ENCODE measurements around the gene PDE1A. TPM values are rescaled to one million over a fixed set of nuclear protein-coding genes. Genes with fewer than 3 reads are reported as not detected.
A peak's percentile ranks its signal among the peaks of the same experiment; 100 is the strongest.

The PDE1A gene
- total RNA-seq, 4 donors from 2014 or later = 0.75 to 8.1 (median 3.8) TPM

DNA sequence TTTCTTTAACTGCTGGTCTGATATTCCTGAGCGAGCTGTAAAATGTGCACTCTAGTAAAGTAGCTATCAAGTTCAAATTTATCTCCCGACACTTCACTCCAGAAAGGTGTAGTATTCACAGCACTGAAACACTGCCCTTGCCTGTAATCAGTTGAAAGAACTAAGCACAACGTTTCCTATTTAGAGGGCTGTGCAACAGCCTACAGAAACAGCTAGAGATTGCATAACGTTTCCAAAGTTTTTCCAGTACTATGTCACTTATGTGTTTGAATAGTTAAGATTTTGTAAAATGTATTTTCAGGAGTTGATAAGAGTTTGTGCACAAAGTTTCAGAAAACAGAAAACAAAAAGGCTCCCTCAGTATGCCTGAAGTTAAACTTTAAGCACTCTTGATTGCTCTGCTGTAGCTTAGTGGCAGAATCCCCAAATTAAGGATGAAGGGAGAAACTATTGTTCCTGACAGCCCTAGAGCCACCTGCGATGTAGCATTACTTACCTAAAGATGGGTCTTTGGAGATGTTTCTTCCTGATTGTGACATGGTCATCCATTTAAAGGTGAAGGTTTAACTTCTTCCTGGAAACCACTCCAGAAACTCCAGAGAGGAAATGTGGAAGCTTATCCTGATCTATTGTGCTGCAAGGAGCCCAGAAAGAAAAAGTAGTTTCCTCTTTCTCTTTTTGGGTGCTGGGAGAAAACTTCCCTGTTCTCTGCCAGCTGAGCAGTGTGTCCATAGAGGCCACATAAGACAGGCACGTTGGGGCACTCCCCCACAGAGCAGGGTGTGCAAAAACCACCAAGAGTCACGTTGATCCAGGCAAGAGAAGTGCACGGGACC, 536 bp downstream of the PDE1A start:
- Histone ChIP-seq H3K27ac (peak overlapping the region; percentile 32 to 75 (median 68)), H3K9me3 (no peaks in the 10 kb centered on the region), H3K36me3 (no peaks in the 10 kb centered on the region), H3K27me3 (no peaks in the 10 kb centered on the region), H3K4me3 (peak overlapping the region in 3 of 4 donors; percentile 13 to 37 (median 18)), H3K4me1 (peaks cover 0 to 15% (median 0%) of the 10 kb centered on the region in 4 donors)
- TF ChIP-seq, protein P1, sequence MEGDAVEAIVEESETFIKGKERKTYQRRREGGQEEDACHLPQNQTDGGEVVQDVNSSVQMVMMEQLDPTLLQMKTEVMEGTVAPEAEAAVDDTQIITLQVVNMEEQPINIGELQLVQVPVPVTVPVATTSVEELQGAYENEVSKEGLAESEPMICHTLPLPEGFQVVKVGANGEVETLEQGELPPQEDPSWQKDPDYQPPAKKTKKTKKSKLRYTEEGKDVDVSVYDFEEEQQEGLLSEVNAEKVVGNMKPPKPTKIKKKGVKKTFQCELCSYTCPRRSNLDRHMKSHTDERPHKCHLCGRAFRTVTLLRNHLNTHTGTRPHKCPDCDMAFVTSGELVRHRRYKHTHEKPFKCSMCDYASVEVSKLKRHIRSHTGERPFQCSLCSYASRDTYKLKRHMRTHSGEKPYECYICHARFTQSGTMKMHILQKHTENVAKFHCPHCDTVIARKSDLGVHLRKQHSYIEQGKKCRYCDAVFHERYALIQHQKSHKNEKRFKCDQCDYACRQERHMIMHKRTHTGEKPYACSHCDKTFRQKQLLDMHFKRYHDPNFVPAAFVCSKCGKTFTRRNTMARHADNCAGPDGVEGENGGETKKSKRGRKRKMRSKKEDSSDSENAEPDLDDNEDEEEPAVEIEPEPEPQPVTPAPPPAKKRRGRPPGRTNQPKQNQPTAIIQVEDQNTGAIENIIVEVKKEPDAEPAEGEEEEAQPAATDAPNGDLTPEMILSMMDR (IDR thresholded peaks at IDR 0.05) = no peak
- peak in 1 of 3 donors; percentile 12 for TF ChIP-seq POLR2AphosphoS5 (IDR thresholded peaks at IDR 0.05)
- in situ Hi-C loops (cut with MboI; ENCODE audit: low pct_ligation_motif_present in 1 of 4, low pct_unique_long_range_greater_than_20kb in 1 of 4, low sequenced_read_pairs in 3 of 4) (no loop called here), intact Hi-C loops (cut with DNase I; ENCODE audit: low total_unique reads) (no loop called here)
- WGBS, 2 donors (ENCODE audit: low coverage in 1 of 2) = 19 to 20% methylated on average over 5 to 8 of the region's 8 CpGs
- no peak for DNase-seq

DNA sequence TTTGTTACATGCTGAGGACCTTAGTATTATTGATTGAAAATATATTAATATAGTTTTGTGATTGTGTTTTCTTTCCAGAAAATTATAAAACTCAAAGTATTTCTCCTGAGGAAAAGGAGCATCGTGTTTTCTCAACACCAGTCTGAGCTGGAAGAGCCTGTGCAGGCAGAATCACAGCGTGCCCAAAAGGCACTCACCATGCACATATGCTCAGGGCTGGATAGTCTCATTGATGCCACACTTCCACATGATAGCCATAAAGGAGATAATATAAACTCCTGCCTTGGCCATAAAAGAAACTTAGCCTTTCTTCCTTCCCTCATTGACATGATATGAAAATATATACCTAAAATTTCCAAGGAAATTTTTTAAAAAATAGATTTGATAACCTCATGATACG, 4.0 kb downstream of the PDE1A start:
- intact Hi-C loops (cut with DNase I; ENCODE audit: low total_unique reads) (no loop called here), in situ Hi-C loops (cut with MboI; ENCODE audit: low pct_ligation_motif_present in 1 of 4, low pct_unique_long_range_greater_than_20kb in 1 of 4, low sequenced_read_pairs in 3 of 4) (no loop called here)
- Histone ChIP-seq H3K4me3 (peak overlapping the region in 1 of 4 donors; percentile 19), H3K27me3 (no peaks in the 10 kb centered on the region), H3K36me3 (no peaks in the 10 kb centered on the region), H3K27ac (peak overlapping the region in 3 of 4 donors; percentile 29 to 64 (median 55)), H3K4me1 (peaks cover 0 to 10% (median 0%) of the 10 kb centered on the region in 4 donors), H3K9me3 (no peaks in the 10 kb centered on the region)
- DNase-seq = no peak
- TF ChIP-seq EP300 (IDR thresholded peaks at IDR 0.05; ENCODE audit: low read depth) (no peak), POLR2AphosphoS5 (IDR thresholded peaks at IDR 0.05) (peak in 1 of 3 donors; percentile 28)
- 71 to 73% methylated on average over 1 to 3 of the region's 3 CpGs for WGBS, 2 donors (ENCODE audit: low coverage in 1 of 2)

DNA sequence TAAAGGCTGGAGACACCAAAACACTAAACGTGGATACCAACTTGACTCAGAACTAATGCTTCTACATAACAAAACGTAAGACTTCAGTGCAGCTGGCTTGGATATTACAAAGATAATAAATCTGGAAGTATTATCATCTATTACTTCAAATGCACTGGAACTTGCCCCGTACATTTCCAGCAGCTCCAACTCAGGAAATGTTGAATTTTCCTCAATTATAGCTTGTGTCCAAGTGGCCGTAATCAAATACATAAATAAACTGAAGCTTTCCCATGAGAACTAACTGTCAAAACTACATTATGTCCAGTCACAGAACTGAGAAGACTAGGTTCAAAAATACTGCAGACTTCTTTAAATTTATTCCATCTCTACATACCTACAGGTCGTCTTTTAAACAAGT, 6.2 kb downstream of the PDE1A start:
- Histone ChIP-seq H3K36me3 (no peaks in the 10 kb centered on the region), H3K27me3 (no peaks in the 10 kb centered on the region), H3K4me1 (peaks cover 0 to under 1% (median 0%) of the 10 kb centered on the region in 4 donors), H3K4me3 (peak overlapping the region in 1 of 4 donors; percentile 19), H3K9me3 (no peaks in the 10 kb centered on the region), H3K27ac (peak overlapping the region in 1 of 4 donors; percentile 9)
- intact Hi-C loops (cut with DNase I; ENCODE audit: low total_unique reads) (no loop called here), in situ Hi-C loops (cut with MboI; ENCODE audit: low pct_ligation_motif_present in 1 of 4, low pct_unique_long_range_greater_than_20kb in 1 of 4, low sequenced_read_pairs in 3 of 4) (no loop called here)
- DNase-seq = no peak
- 57 to 59% methylated on average over 5 of the region's 5 CpGs for WGBS, 2 donors (ENCODE audit: low coverage in 1 of 2)
- TF ChIP-seq, protein P1 (IDR thresholded peaks at IDR 0.05) = no peak
- no peak for TF ChIP-seq EP300 (IDR thresholded peaks at IDR 0.05; ENCODE audit: low read depth)
- TF ChIP-seq POLR2A (IDR thresholded peaks at IDR 0.05) = no peak
- no peak for TF ChIP-seq POLR2AphosphoS5 (IDR thresholded peaks at IDR 0.05)

DNA sequence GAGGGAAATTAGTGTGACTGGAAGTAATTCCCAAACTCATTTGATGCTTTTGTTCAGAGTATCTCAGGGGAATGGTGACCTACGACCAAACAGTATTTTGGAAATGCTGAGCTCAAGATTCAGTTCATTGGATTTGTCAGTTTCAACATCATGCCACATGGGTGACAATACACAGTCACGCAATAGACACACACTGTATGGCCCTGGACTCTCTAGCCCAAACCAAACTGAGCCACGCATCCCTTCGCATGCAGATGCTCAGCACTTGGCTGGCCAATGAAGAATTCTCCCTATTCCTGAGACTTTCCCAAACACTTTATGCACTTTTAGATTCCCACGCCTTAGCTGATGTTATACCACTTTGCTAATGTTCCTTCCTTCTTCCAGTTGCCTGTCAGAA, 10.0 kb downstream of the PDE1A start:
- WGBS, 2 donors (ENCODE audit: low coverage in 1 of 2) = 88 to 96% methylated on average over 5 of the region's 5 CpGs
- Histone ChIP-seq H3K27ac (no peak overlapping the region), H3K36me3 (no peaks in the 10 kb centered on the region), H3K4me3 (no peak overlapping the region), H3K9me3 (no peaks in the 10 kb centered on the region), H3K27me3 (no peaks in the 10 kb centered on the region), H3K4me1 (peaks cover 0 to 3% (median 0%) of the 10 kb centered on the region in 4 donors)
- in situ Hi-C loops (cut with MboI; ENCODE audit: low pct_ligation_motif_present in 1 of 4, low pct_unique_long_range_greater_than_20kb in 1 of 4, low sequenced_read_pairs in 3 of 4) (no loop called here), intact Hi-C loops (cut with DNase I; ENCODE audit: low total_unique reads) (no loop called here)
- no peak for DNase-seq
- TF ChIP-seq POLR2A (IDR thresholded peaks at IDR 0.05) (no peak), POLR2AphosphoS5 (IDR thresholded peaks at IDR 0.05) (no peak), EP300 (IDR thresholded peaks at IDR 0.05; ENCODE audit: low read depth) (no peak)
- TF ChIP-seq, protein P1 (IDR thresholded peaks at IDR 0.05) = no peak
